CD4-positive, alpha-beta T cell (primary cell): ENCODE results near the gene PCDHGB4. TPM values are rescaled to one million over a fixed set of nuclear protein-coding genes. Genes with fewer than 3 reads are reported as not detected.

Experiments used
- ATAC-seq: fragments of 200-7000 bp; cut with Tn5 transposase; one replicate; pipeline ENCODE4 v1.10.0; 2022; ENCODE audit warnings: mild to moderate bottlenecking; ENCODE audit not compliant: poor library complexity
- CTCF ChIA-PET: fragments of 350-600 bp; sonication (Branson Sonifier 250); formaldehyde crosslinking; loops from one replicate; lab custom pipeline; 2021; ENCODE audit warnings: antibody characterized with exemption, inconsistent platforms; lab: Charles Lee
- POLR2A ChIA-PET: fragments of 350-600 bp; sonication (Branson Sonifier 250); formaldehyde crosslinking; loops from one replicate; lab custom pipeline; 2021; ENCODE audit warnings: antibody characterized with exemption, inconsistent platforms; lab: Charles Lee
- DNase-seq, 14 experiments: peaks; one replicate each; pipeline ENCODE4 v3.0.0-alpha.2; 2013 to 2020; ENCODE audit warnings: mixed read lengths in 2 of 14
- H3K27ac ChIP-seq, 2 donors: one replicate each; pipeline versions ENCODE4 v1.5.1 to v1.7.0; 2013; ENCODE audit warnings: low read length in 2 of 2, low read depth in 1 of 2, mild to moderate bottlenecking in 1 of 2
- H3K27me3 ChIP-seq, 2 experiments: 1 replicate in 1 of 2; 2 replicates in 1 of 2; pipeline versions ENCODE4 v1.6.1 to v1.7.0; 2013; ENCODE audit warnings: low read length in 2 of 2, control low read depth in 1 of 2, mild to moderate bottlenecking in 1 of 2, moderate library complexity in 1 of 2; ENCODE audit not compliant: insufficient read depth in 2 of 2, control insufficient read depth in 1 of 2
- H3K36me3 ChIP-seq: one replicate; pipeline ENCODE4 v1.6.1; 2013; ENCODE audit warnings: low read length, control low read depth; ENCODE audit not compliant: insufficient read depth
- H3K4me1 ChIP-seq: one replicate; pipeline ENCODE4 v1.6.1; 2013; ENCODE audit warnings: low read length, control low read depth; ENCODE audit not compliant: insufficient read depth
- H3K4me3 ChIP-seq: one replicate; pipeline ENCODE4 v1.5.1; 2013; ENCODE audit warnings: mild to moderate bottlenecking, low read length, moderate library complexity
- H3K9me3 ChIP-seq, 2 experiments: 1 replicate in 1 of 2; 2 replicates in 1 of 2; pipeline versions ENCODE4 v1.6.1 to v1.7.0; 2013; ENCODE audit warnings: low read length in 2 of 2, mild to moderate bottlenecking in 2 of 2, control low read depth in 1 of 2, moderate library complexity in 1 of 2; ENCODE audit not compliant: control insufficient read depth in 1 of 2, insufficient read depth in 1 of 2
- H3K27ac Mint-ChIP-seq: one replicate; pipeline ENCODE4 v1.8.0; 2020; ENCODE audit warnings: mixed read lengths
- H3K27me3 Mint-ChIP-seq: one replicate; pipeline ENCODE4 v1.8.0; 2021; ENCODE audit warnings: mixed read lengths
- H3K36me3 Mint-ChIP-seq: one replicate; pipeline ENCODE4 v1.8.0; 2021; ENCODE audit warnings: low read depth, mixed read lengths
- H3K4me1 Mint-ChIP-seq: one replicate; pipeline ENCODE4 v1.8.0; 2021; ENCODE audit warnings: low read depth, mixed read lengths
- H3K4me3 Mint-ChIP-seq: one replicate; pipeline ENCODE4 v1.8.0; 2020; ENCODE audit warnings: mild to moderate bottlenecking, mixed read lengths
- H3K9me3 Mint-ChIP-seq: one replicate; pipeline ENCODE4 v1.8.0; 2020; ENCODE audit warnings: mixed read lengths
- CTCF ChIP-seq: fragments of 200-600 bp; IDR thresholded peaks from one replicate; pipeline ENCODE4 v1.8.0; 2022; ENCODE audit warnings: antibody characterized with exemption, mild to moderate bottlenecking
- intact Hi-C, 2 experiments: fragments of 100-400 bp; cut with DNase I in 1 of 2; cut with micrococcal nuclease in 1 of 2; formaldehyde crosslinking; loops; one replicate each; pipeline versions ENCODE4 v1.15.1 to v1.9.0; 2023 to 2025; cut with DNase I, micrococcal nuclease
- total RNA-seq, 174 experiments: library from RNA in 2 of 174; stranded (reverse) in 2 of 174; gene quantifications; one replicate each; pipeline ENCODE4 v1.2.3 and lab custom pipeline; 2021 to 2026

The PCDHGB4 gene
- total RNA-seq, 2 experiments from 2014 or later = not detected

DNA sequence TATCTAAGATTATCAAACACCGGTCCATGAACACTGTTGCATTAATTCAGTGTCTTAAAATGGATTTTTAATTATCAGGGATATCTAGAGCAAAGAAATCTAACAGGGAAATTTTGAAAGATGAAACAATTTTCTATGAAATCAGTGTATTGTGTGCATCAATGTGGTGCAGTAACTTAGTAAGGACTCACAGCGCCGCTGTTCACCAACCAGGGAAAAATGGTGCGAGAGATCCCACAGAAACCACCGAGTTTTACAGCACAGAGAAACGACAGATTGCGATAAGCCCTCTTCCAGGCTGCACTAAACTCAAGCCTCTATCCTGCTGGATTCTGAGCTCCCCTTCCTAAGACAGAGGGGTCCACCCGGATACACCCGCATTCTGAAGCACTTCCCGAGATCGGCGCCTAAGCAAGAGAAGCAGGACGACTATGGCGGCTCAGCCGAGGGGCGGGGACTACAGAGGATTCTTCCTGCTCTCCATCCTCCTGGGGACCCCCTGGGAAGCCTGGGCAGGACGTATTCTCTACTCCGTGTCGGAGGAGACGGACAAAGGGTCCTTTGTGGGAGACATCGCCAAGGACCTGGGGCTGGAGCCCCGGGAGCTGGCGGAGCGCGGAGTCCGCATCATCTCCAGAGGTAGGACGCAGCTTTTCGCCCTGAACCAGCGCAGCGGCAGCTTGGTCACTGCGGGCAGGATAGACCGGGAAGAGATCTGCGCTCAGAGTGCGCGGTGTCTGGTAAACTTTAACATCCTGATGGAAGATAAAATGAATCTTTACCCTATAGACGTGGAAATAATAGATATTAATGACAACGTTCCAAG is 4.8 kb upstream of the PCDHGB4 start, which contains the start of gene PCDHGA7:
Gene PCDHGA7 (plus strand): TSS at position 274 of the 826 bp plus-strand sequence. CDS start 158 bp downstream, at position 432.
- no peak within 1 kb of the TSS for H3K27ac ChIP-seq
- Mint-ChIP-seq H3K4me1 (no peaks in the 10 kb centered on the region), H3K36me3 (peaks cover 36% of the 10 kb centered on the region), H3K27me3 (peaks cover 93% of the 10 kb centered on the region), H3K27ac (no peak within 1 kb of the TSS), H3K9me3 (peaks cover 24% of the 10 kb centered on the region), H3K4me3 (peak within 1 kb of the TSS; percentile 36)
- DNase-seq (no peak), ATAC-seq (no peak)
- H3K4me1 ChIP-seq = peaks cover 3% of the 10 kb centered on the region
- H3K27me3 ChIP-seq = peaks cover 52 to 68% of the 10 kb centered on the region in 2 experiments
- intact Hi-C loops = loop anchor here in 1 of 2 experiments (5.0 kb wide), 1 partner anchor 35 kb away; the partner anchor contains the start of gene PCDHGB7
- H3K36me3 ChIP-seq = no peaks in the 10 kb centered on the region
- CTCF ChIA-PET = no interaction called here
- POLR2A ChIA-PET = no interaction called here
- H3K9me3 ChIP-seq = peaks cover 32 to 54% of the 10 kb centered on the region in 2 experiments
- H3K4me3 ChIP-seq = peak within 1 kb of the TSS; percentile 3
- TF ChIP-seq CTCF = no peak

DNA sequence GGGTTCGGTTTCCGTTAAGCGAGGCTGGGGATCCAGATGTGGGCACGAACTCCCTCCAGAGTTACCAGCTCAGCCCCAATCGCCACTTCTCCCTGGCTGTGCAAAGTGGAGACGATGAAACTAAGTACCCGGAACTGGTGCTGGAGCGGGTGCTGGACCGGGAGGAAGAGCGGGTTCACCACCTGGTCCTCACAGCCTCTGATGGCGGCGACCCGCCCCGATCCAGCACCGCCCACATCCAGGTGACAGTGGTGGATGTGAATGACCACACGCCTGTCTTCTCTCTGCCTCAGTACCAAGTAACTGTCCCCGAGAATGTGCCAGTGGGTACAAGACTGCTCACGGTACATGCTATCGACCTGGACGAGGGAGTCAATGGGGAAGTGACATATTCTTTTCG is 4.2 kb upstream of the PCDHGB4 start:
- H3K9me3 ChIP-seq = peaks cover 37 to 55% of the 10 kb centered on the region in 2 experiments
- ChIA-PET POLR2A (no interaction called here), CTCF (no interaction called here)
- no peak for ATAC-seq
- H3K4me1 ChIP-seq = peaks cover 3% of the 10 kb centered on the region
- H3K27ac ChIP-seq = no peak overlapping the region
- H3K27me3 ChIP-seq = peaks cover 56 to 71% of the 10 kb centered on the region in 2 experiments
- peaks cover 90% of the 10 kb centered on the region for H3K27me3 Mint-ChIP-seq
- TF ChIP-seq CTCF = no peak
- no peak for DNase-seq
- no peaks in the 10 kb centered on the region for H3K36me3 ChIP-seq
- intact Hi-C loops = loop anchor here in 1 of 2 experiments (5.0 kb wide), 1 partner anchor 34 kb away; the partner anchor contains the start of gene PCDHGB7
- no peak overlapping the region for H3K4me3 ChIP-seq
- H3K4me1 Mint-ChIP-seq = no peaks in the 10 kb centered on the region
- no peak overlapping the region for H3K27ac Mint-ChIP-seq
- peaks cover 36% of the 10 kb centered on the region for H3K36me3 Mint-ChIP-seq
- peaks cover 25% of the 10 kb centered on the region for H3K9me3 Mint-ChIP-seq
- H3K4me3 Mint-ChIP-seq = no peak overlapping the region

DNA sequence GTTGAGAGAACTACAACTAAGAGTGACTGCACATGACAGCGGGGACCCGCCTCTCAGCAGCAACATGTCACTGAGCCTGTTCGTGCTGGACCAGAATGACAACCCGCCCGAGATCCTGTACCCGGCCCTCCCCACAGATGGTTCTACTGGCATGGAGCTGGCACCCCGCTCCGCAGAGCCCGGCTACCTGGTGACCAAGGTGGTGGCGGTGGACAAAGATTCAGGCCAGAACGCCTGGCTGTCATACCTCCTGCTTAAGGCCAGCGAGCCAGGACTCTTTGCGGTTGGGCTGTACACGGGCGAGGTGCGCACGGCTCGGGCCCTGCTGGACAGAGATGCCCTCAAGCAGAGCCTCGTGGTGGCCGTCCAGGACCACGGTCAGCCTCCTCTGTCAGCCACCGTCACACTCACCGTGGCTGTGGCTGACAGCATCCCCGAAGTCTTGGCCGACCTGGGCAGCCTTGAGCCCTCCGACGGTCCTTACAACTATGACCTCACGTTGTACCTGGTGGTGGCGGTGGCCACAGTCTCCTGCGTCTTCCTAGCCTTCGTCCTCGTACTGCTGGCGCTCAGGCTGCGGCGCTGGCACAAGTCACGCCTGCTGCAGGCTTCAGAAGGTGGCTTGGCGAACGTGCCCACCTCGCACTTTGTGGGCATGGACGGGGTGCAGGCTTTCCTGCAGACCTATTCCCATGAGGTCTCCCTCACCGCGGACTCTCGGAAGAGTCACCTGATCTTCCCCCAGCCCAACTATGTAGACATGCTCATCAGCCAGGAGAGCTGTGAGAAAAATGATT is 2.8 kb upstream of the PCDHGB4 start:
- peaks cover 86% of the 10 kb centered on the region for H3K27me3 Mint-ChIP-seq
- no peaks in the 10 kb centered on the region for H3K4me1 Mint-ChIP-seq
- ATAC-seq (no peak), DNase-seq (no peak)
- Histone ChIP-seq H3K9me3 (peaks cover 48 to 64% of the 10 kb centered on the region in 2 experiments), H3K27me3 (peaks cover 66 to 83% of the 10 kb centered on the region in 2 experiments), H3K4me3 (no peak overlapping the region), H3K4me1 (peaks cover 3% of the 10 kb centered on the region), H3K36me3 (no peaks in the 10 kb centered on the region), H3K27ac (no peak overlapping the region)
- H3K9me3 Mint-ChIP-seq = peaks cover 28% of the 10 kb centered on the region
- TF ChIP-seq CTCF = no peak
- no peak overlapping the region for H3K4me3 Mint-ChIP-seq
- H3K27ac Mint-ChIP-seq = no peak overlapping the region
- intact Hi-C loops = loop anchor here in 1 of 2 experiments (5.0 kb wide), 1 partner anchor 33 kb away; the partner anchor contains the start of gene PCDHGB7
- CTCF ChIA-PET = interaction anchor here (1.2 kb wide), 1 partner anchor 140 kb away, joined by 3 read pairs; no protein-coding TSS in a partner anchor
- POLR2A ChIA-PET = no interaction called here
- H3K36me3 Mint-ChIP-seq = peaks cover 28% of the 10 kb centered on the region
